HEK293T (cell line): ENCODE results near the gene SNRPF.

Source experiments
- ARNT ChIP-seq: fragments of 450-650 bp; IDR thresholded peaks from 2 replicates; pipeline ENCODE4 v1.6.1; 2017; ENCODE audit warnings: mild to moderate bottlenecking
- BHLHE40 ChIP-seq: fragments of 450-650 bp; IDR thresholded peaks from 2 replicates; pipeline ENCODE4 v1.6.1; 2016; ENCODE audit warnings: mild to moderate bottlenecking, moderate library complexity, borderline replicate concordance
- FOXA1 ChIP-seq: fragments of 450-650 bp; IDR thresholded peaks from 2 replicates; pipeline ENCODE4 v1.6.1; 2016; ENCODE audit warnings: mild to moderate bottlenecking
- FOXK2 ChIP-seq: fragments of 450-650 bp; IDR thresholded peaks from 2 replicates; pipeline ENCODE4 v1.6.1; 2016; ENCODE audit warnings: mild to moderate bottlenecking
- FOXM1 ChIP-seq: fragments of 450-650 bp; IDR thresholded peaks from 2 replicates; pipeline ENCODE4 v1.6.1; 2017; ENCODE audit warnings: mild to moderate bottlenecking, borderline replicate concordance
- HDGF ChIP-seq: fragments of 450-650 bp; IDR thresholded peaks from 2 replicates; pipeline ENCODE4 v1.6.1; 2017; ENCODE audit warnings: antibody characterized with exemption, borderline replicate concordance
- NFRKB ChIP-seq: fragments of 450-650 bp; IDR thresholded peaks from 2 replicates; pipeline ENCODE4 v1.6.1; 2016; ENCODE audit warnings: mild to moderate bottlenecking, moderate library complexity
- SP1 ChIP-seq: fragments of 450-650 bp; IDR thresholded peaks from 2 replicates; pipeline ENCODE4 v1.6.1; 2017
- SUZ12 ChIP-seq: fragments of 450-650 bp; IDR thresholded peaks from 2 replicates; pipeline ENCODE4 v1.6.1; 2016; ENCODE audit warnings: mild to moderate bottlenecking
- TARDBP ChIP-seq: fragments of 450-650 bp; IDR thresholded peaks from 2 replicates; pipeline ENCODE4 v1.6.1; 2016

- TF ChIP-seq SP1 (no peak), FOXK2 (no peak), FOXA1 (no peak), BHLHE40 (no peak), FOXM1 (no peak), TARDBP (no peak), NFRKB (no peak), HDGF (no peak), ARNT (no peak), SUZ12 (no peak)
Measured at GRCh38 chr12:95857799-95858198, 953 bp upstream of the SNRPF start.
